ENCODE measurements around the gene ATAD2B.
"Not testable (repeated sequence)": the region's sequence is repeated elsewhere in the genome, so short reads cannot be mapped to it uniquely, and the experiment has no call there.

The ATAD2B gene

GRCh38 chr2:23782646-23783045 lies 144.3 kb downstream of the ATAD2B start:
- DNase-seq = no peak

- DNase-seq = no peak
Observed at GRCh38 chr2:23782126-23782525, 144.8 kb downstream of the ATAD2B start.

- DNase-seq = not testable (repeated sequence)
Observed at GRCh38 chr2:23780465-23780864, 146.5 kb downstream of the ATAD2B start.

GRCh38 chr2:23777826-23778225 lies 149.1 kb downstream of the ATAD2B start:
- no peak for DNase-seq

GRCh38 chr2:23776021-23776420 lies 150.9 kb downstream of the ATAD2B start:
- DNase-seq = no peak

- DNase-seq = no peak
Observed at GRCh38 chr2:23772684-23773083, 154.2 kb downstream of the ATAD2B start.

- DNase-seq = no peak
Observed at GRCh38 chr2:23772056-23772455, 154.9 kb downstream of the ATAD2B start.

GRCh38 chr2:23769364-23769763 lies 157.6 kb downstream of the ATAD2B start:
- DNase-seq = no peak

- DNase-seq = no peak
Observed at GRCh38 chr2:23767876-23768621, 158.9 kb downstream of the ATAD2B start.

- DNase-seq = no peak
Observed at GRCh38 chr2:23762141-23762540, 164.8 kb downstream of the ATAD2B start.

GRCh38 chr2:23761638-23762037 lies 165.3 kb downstream of the ATAD2B start:
- no peak for DNase-seq

- peak; percentile 20 for DNase-seq
Observed at GRCh38 chr2:23760736-23761135, 166.2 kb downstream of the ATAD2B start.

- DNase-seq = no peak
Observed at GRCh38 chr2:23757686-23758433, 169.1 kb downstream of the ATAD2B start.

GRCh38 chr2:23756593-23757292 lies 170.2 kb downstream of the ATAD2B start:
- DNase-seq = no peak

- no peak for DNase-seq
Observed at GRCh38 chr2:23754970-23755369, 172.0 kb downstream of the ATAD2B start.

GRCh38 chr2:23753291-23754010 lies 173.5 kb downstream of the ATAD2B start:
- no peak for DNase-seq

GRCh38 chr2:23751747-23752265 lies 175.1 kb downstream of the ATAD2B start:
- no peak for DNase-seq

- no peak for DNase-seq
Observed at GRCh38 chr2:23746141-23746863, 180.6 kb downstream of the ATAD2B start.

GRCh38 chr2:23745726-23746105 lies 181.2 kb downstream of the ATAD2B start:
- DNase-seq = peak; percentile 93

- peak; percentile 43 for DNase-seq
Observed at GRCh38 chr2:23745068-23745725, 181.7 kb downstream of the ATAD2B start.

- DNase-seq = not testable (repeated sequence)
Observed at GRCh38 chr2:23736783-23737182, 190.1 kb downstream of the ATAD2B start.

- no peak for DNase-seq
Observed at GRCh38 chr2:23734416-23734815, 192.5 kb downstream of the ATAD2B start.
